IMR-90 (cell line): ENCODE measurements around the gene SRP9.

ENCODE experiments used
- CTCF ChIP-seq: conservative IDR thresholded peaks from 2 replicates; pipeline ENCODE4 v1.5.1; 2012; ENCODE audit warnings: mild to moderate bottlenecking, low read depth, low read length, improper control_type of control experiment
- FOS ChIP-seq: fragments of 150-350 bp; IDR thresholded peaks from 2 replicates; pipeline ENCODE4 v1.6.1; 2016; ENCODE audit warnings: low read depth, low read length
- RFX5 ChIP-seq: IDR thresholded peaks from 2 replicates; pipeline ENCODE4 v1.8.0; 2012; ENCODE audit warnings: low read depth, mild to moderate bottlenecking, low read length, moderate library complexity
- SMC3 ChIP-seq: fragments of 150-350 bp; IDR thresholded peaks from 2 replicates; pipeline ENCODE4 v1.6.1; 2016; ENCODE audit warnings: low read depth, mild to moderate bottlenecking, antibody characterized with exemption, low read length, moderate library complexity
- TF ChIP-seq, protein P1 (sequence below): fragments of 150-350 bp; IDR thresholded peaks from 2 replicates; pipeline ENCODE4 v1.6.1; 2016; ENCODE audit warnings: low read depth, mild to moderate bottlenecking, low read length, moderate library complexity, borderline replicate concordance

GRCh38 chr1:225818229-225818628 is 40.6 kb downstream of the SRP9 start:
- TF ChIP-seq CTCF (no peak), RFX5 (no peak), SMC3 (no peak), FOS (no peak)
- TF ChIP-seq, protein P1, sequence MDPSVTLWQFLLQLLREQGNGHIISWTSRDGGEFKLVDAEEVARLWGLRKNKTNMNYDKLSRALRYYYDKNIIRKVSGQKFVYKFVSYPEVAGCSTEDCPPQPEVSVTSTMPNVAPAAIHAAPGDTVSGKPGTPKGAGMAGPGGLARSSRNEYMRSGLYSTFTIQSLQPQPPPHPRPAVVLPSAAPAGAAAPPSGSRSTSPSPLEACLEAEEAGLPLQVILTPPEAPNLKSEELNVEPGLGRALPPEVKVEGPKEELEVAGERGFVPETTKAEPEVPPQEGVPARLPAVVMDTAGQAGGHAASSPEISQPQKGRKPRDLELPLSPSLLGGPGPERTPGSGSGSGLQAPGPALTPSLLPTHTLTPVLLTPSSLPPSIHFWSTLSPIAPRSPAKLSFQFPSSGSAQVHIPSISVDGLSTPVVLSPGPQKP: no peak
